Measurements from ENCODE around the gene ZC2HC1B. TPM values are rescaled to one million over a fixed set of nuclear protein-coding genes. Genes with fewer than 3 reads are reported as not detected.
A peak's percentile ranks its signal among the peaks of the same experiment; 100 is the strongest.

Gene ZC2HC1B
- total and polyA plus RNA-seq, 10 of the 15 experiments (the other 5 are each of a cell fraction or from before 2014, with no cell fraction given) = 0.09 to 0.36 (median 0.31) TPM; not detected in 5

DNA sequence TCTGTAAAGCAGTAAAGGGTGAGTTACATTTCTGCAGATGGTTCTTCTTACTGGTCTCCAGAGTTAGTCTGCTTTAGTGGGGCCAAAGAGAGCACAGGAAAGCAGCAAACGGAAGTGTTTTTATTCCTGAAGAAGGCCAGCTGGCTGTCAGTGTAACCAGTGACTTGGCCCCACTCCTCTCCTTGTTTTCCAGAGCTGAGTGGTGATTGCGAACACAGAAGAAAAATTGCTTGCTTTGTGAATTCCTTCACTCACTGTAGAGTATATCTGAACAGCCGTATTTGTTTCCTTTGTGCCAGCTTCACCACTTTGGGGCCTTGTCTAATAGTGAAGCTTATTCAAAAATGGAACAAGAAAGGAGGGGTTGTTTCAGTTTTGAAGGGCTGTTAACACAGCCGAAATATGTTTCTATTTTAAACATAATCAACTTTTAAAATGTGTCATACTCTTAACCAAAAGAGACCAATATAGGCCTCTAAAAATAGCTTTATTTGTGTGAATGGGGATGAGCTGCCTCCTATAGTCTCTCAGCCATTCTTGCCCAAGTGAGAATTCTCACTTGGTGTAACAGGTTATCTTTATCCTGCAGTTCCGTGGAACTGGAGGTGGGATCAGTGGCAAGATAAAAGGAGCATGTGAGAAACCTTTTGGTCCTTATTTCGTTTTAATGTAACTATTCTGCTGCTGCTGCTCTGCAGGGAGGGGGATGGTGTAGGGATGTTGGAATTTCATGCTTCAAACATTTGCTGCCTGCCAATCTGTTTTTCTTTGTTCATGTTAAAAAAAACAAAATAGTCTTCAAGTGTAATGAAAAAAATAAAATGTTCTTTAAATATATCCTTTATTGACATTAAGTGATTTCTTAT lies 37.8 kb downstream of the ZC2HC1B start:
- peak; percentile 44 for FAIRE-seq
- Histone ChIP-seq H3K4me1 (ENCODE audit: control insufficient read depth, insufficient read depth, low read length) (peaks cover 24% of the 10 kb centered on the region), H3K36me3 (ENCODE audit: control insufficient read depth in 2 of 2, insufficient read depth in 2 of 2, low read length in 1 of 2) (no peaks in the 10 kb centered on the region; a peak in 1 of 4 replicates), H3K27ac (ENCODE audit: control insufficient read depth, insufficient read depth) (peak overlapping the region; percentile 86), H3K4me3 (peak overlapping the region; percentile 47; the same call in 1 of the 2 replicates), H3K4me2 (ENCODE audit: control insufficient read depth, insufficient read depth) (peak overlapping the region; percentile 92), H3K27me3 (replicated peaks in 1 of 2; ENCODE audit: control insufficient read depth in 2 of 2, insufficient read depth in 2 of 2, low read length in 1 of 2) (no peaks in the 10 kb centered on the region), H3K79me2 (ENCODE audit: control insufficient read depth, insufficient read depth, low read length) (no peaks in the 10 kb centered on the region), H2AFZ (ENCODE audit: control insufficient read depth, low read depth, low read length) (peak overlapping the region; percentile 59), H4K20me1 (ENCODE audit: control insufficient read depth, insufficient read depth) (no peaks in the 10 kb centered on the region), H3K9ac (ENCODE audit: control insufficient read depth, insufficient read depth, low read length) (peak overlapping the region; percentile 62), H3K9me3 (replicated peaks; ENCODE audit: control insufficient read depth, insufficient read depth, low read length) (peaks cover 23% of the 10 kb centered on the region; the same call in 2 of the 3 replicates)
- SMC1A ChIA-PET (ENCODE audit: uncharacterized antibody, unreplicated experiment) = interaction anchor here (0.9 to 1.9 kb wide), 5 partner anchors 23 to 90 kb away, joined by 3 to 8 read pairs (median 4); partner anchors contain the start of gene LTV1
- POLR2A ChIA-PET = no interaction called here
- BruUV-seq (replicated peaks) = no TSS peak
- RAD21 ChIA-PET (ENCODE audit: unreplicated experiment) = interaction anchor here (0.9 to 1.8 kb wide), 5 partner anchors 38 to 391 kb away, joined by 3 to 9 read pairs (median 3); partner anchors contain the start of genes FUCA2 and LTV1
- in situ Hi-C loops (cut with MboI) = no loop called here
- CTCF ChIA-PET = interaction anchor here (1.0 to 2.1 kb wide), 6 partner anchors 38 to 357 kb away, joined by 3 to 10 read pairs (median 4); no protein-coding TSS in a partner anchor
- peak; percentile 48 for DNase-seq (ENCODE audit: low read depth, low spot score)
- ATAC-seq = peak; percentile 96
- intact Hi-C loops (cut with micrococcal nuclease; ENCODE audit: unreplicated experiment) = no loop called here
- 0% methylated on average over 6 of the region's 6 CpGs for WGBS (ENCODE audit: insufficient coverage, insufficient replicate concordance, low lambda C conversion rate, missing lambda C conversion rate)
- 0 out of 2 replicates have a peak, but pooled peaks have one; percentile 33 for TF ChIP-seq TCF12 (IDR thresholded peaks at IDR 0.05; ENCODE audit: low read depth, low read length)
- TF ChIP-seq BHLHE40 (IDR thresholded peaks at IDR 0.05; ENCODE audit: borderline replicate concordance in 1 of 2, low read depth in 2 of 2, low read length in 1 of 2) = peak in 1 of 2 experiments; percentile 45; a peak in 1 of 4 replicates
- TF ChIP-seq TBL1XR1 (IDR thresholded peaks at IDR 0.05; ENCODE audit: low read depth, low read length) = peak; percentile 91
- TF ChIP-seq SP1 (IDR thresholded peaks at IDR 0.05; ENCODE audit: low read depth, low read length) = peak; percentile 6
- peak; percentile 27 for TF ChIP-seq RAD21 (IDR thresholded peaks at IDR 0.05; ENCODE audit: insufficient read depth, low read depth, low read length)
- 0 out of 2 replicates have a peak, but pooled peaks have one; percentile 21 for TF ChIP-seq ZNF24 (IDR thresholded peaks at IDR 0.05)
- no peak for TF ChIP-seq NR2C2 (IDR thresholded peaks at IDR 0.05; ENCODE audit: borderline replicate concordance, control insufficient read depth, insufficient read length, low read depth)
- peak in 1 of 2 experiments; percentile 14; a peak in 1 of 4 replicates for TF ChIP-seq EP300 (IDR thresholded peaks at IDR 0.05; ENCODE audit: borderline replicate concordance in 1 of 2, control insufficient read depth in 1 of 2, low read depth in 2 of 2, low read length in 2 of 2)
- TF ChIP-seq SMC3 (IDR thresholded peaks at IDR 0.05; ENCODE audit: borderline replicate concordance, low read length) = no peak
- TF ChIP-seq, protein P1, sequence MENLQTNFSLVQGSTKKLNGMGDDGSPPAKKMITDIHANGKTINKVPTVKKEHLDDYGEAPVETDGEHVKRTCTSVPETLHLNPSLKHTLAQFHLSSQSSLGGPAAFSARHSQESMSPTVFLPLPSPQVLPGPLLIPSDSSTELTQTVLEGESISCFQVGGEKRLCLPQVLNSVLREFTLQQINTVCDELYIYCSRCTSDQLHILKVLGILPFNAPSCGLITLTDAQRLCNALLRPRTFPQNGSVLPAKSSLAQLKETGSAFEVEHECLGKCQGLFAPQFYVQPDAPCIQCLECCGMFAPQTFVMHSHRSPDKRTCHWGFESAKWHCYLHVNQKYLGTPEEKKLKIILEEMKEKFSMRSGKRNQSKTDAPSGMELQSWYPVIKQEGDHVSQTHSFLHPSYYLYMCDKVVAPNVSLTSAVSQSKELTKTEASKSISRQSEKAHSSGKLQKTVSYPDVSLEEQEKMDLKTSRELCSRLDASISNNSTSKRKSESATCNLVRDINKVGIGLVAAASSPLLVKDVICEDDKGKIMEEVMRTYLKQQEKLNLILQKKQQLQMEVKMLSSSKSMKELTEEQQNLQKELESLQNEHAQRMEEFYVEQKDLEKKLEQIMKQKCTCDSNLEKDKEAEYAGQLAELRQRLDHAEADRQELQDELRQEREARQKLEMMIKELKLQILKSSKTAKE (IDR thresholded peaks at IDR 0.05; ENCODE audit: low read depth, poor library complexity, severe bottlenecking) = peak; percentile 83
- peak; percentile 82 for TF ChIP-seq ZBED1 (IDR thresholded peaks at IDR 0.05; ENCODE audit: borderline replicate concordance)
- TF ChIP-seq POU2F2 (IDR thresholded peaks at IDR 0.05; ENCODE audit: borderline replicate concordance, low read depth, low read length) = 0 out of 3 replicates have a peak, but pooled peaks have one; percentile 13
- TF ChIP-seq RUNX3 (IDR thresholded peaks at IDR 0.05; ENCODE audit: low read length) = peak; percentile 91
- TF ChIP-seq MTA2 (IDR thresholded peaks at IDR 0.05; ENCODE audit: low read depth) = peak; percentile 69
- TF ChIP-seq MYB (IDR thresholded peaks at IDR 0.05; ENCODE audit: borderline replicate concordance, low read depth, low read length) = no peak
- TF ChIP-seq, protein P2, sequence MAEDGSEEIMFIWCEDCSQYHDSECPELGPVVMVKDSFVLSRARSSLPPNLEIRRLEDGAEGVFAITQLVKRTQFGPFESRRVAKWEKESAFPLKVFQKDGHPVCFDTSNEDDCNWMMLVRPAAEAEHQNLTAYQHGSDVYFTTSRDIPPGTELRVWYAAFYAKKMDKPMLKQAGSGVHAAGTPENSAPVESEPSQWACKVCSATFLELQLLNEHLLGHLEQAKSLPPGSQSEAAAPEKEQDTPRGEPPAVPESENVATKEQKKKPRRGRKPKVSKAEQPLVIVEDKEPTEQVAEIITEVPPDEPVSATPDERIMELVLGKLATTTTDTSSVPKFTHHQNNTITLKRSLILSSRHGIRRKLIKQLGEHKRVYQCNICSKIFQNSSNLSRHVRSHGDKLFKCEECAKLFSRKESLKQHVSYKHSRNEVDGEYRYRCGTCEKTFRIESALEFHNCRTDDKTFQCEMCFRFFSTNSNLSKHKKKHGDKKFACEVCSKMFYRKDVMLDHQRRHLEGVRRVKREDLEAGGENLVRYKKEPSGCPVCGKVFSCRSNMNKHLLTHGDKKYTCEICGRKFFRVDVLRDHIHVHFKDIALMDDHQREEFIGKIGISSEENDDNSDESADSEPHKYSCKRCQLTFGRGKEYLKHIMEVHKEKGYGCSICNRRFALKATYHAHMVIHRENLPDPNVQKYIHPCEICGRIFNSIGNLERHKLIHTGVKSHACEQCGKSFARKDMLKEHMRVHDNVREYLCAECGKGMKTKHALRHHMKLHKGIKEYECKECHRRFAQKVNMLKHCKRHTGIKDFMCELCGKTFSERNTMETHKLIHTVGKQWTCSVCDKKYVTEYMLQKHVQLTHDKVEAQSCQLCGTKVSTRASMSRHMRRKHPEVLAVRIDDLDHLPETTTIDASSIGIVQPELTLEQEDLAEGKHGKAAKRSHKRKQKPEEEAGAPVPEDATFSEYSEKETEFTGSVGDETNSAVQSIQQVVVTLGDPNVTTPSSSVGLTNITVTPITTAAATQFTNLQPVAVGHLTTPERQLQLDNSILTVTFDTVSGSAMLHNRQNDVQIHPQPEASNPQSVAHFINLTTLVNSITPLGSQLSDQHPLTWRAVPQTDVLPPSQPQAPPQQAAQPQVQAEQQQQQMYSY (CRISPR knock-in tag; IDR thresholded peaks at IDR 0.05) = no peak
